ENCODE data around the gene ERBB3. TPM values are rescaled to one million over a fixed set of nuclear protein-coding genes. Genes with fewer than 3 reads are reported as not detected.

ERBB3 gene
- total RNA-seq, 1 experiment from 2014 or later = 56.5 TPM

- TF ChIP-seq, protein P1, sequence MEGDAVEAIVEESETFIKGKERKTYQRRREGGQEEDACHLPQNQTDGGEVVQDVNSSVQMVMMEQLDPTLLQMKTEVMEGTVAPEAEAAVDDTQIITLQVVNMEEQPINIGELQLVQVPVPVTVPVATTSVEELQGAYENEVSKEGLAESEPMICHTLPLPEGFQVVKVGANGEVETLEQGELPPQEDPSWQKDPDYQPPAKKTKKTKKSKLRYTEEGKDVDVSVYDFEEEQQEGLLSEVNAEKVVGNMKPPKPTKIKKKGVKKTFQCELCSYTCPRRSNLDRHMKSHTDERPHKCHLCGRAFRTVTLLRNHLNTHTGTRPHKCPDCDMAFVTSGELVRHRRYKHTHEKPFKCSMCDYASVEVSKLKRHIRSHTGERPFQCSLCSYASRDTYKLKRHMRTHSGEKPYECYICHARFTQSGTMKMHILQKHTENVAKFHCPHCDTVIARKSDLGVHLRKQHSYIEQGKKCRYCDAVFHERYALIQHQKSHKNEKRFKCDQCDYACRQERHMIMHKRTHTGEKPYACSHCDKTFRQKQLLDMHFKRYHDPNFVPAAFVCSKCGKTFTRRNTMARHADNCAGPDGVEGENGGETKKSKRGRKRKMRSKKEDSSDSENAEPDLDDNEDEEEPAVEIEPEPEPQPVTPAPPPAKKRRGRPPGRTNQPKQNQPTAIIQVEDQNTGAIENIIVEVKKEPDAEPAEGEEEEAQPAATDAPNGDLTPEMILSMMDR (conservative IDR thresholded peaks at IDR 0.05) = no peak
- no peak overlapping the region for H2AFZ ChIP-seq (ENCODE audit: low read length)
- no peak overlapping the region for H4K8ac ChIP-seq (replicated peaks; ENCODE audit: insufficient read length, low read depth, low read length)
- no peak overlapping the region for H3K27ac ChIP-seq (ENCODE audit: insufficient read length, low read depth, low read length)
- H2BK20ac ChIP-seq (ENCODE audit: low read depth, low read length, poor library complexity, severe bottlenecking) = no peak overlapping the region
- H3K4me1 ChIP-seq (ENCODE audit: insufficient read depth, low read length) = 0 out of 2 replicates have a peak, but pooled peaks cover 4% of the 10 kb centered on the region
- H3K79me1 ChIP-seq (ENCODE audit: insufficient read depth, low read depth, low read length, poor library complexity, severe bottlenecking) = no peaks in the 10 kb centered on the region
- no peak overlapping the region for H2BK5ac ChIP-seq (ENCODE audit: insufficient read length, low read length)
- H3K4ac ChIP-seq (ENCODE audit: low read depth, low read length) = no peak overlapping the region
- no peak overlapping the region for H3K4me2 ChIP-seq (ENCODE audit: insufficient read depth, insufficient read length, low read length)
- H4K5ac ChIP-seq (ENCODE audit: insufficient read length, low read depth, low read length) = no peak overlapping the region
- H3K23me2 ChIP-seq (ENCODE audit: insufficient read length, low read depth, low read length, poor library complexity, severe bottlenecking) = peaks cover 13% of the 10 kb centered on the region
- H3K56ac ChIP-seq (ENCODE audit: insufficient read length, low read depth, low read length) = no peak overlapping the region
- H3K27me3 Mint-ChIP-seq (ENCODE audit: low read depth) = no peaks in the 10 kb centered on the region
- no peaks in the 10 kb centered on the region for H3K9me3 Mint-ChIP-seq
- no peak overlapping the region for H3K23ac ChIP-seq (ENCODE audit: insufficient read length, low read depth, low read length)
- no peak overlapping the region for H3K18ac ChIP-seq (ENCODE audit: insufficient read length, low read depth, low read length)
- no peaks in the 10 kb centered on the region for H3K9me3 ChIP-seq (ENCODE audit: control insufficient read depth, low read depth, low read length)
- H3T11ph ChIP-seq (ENCODE audit: low read length) = no peak overlapping the region
- H4K20me1 ChIP-seq (ENCODE audit: control insufficient read depth, insufficient read depth, insufficient read length) = no peaks in the 10 kb centered on the region
- no peak overlapping the region for H2BK15ac ChIP-seq (ENCODE audit: low read depth, low read length)
- no peak overlapping the region for H4K91ac ChIP-seq (ENCODE audit: insufficient read length, low read depth, low read length)
- no peak overlapping the region; a peak in 1 of 5 replicates for H3K4me3 Mint-ChIP-seq
- H3K27me3 ChIP-seq (ENCODE audit: insufficient read depth, low read length) = no peaks in the 10 kb centered on the region; the same call in 1 of the 2 replicates
- H3K4me1 Mint-ChIP-seq = peaks cover 19 to 25% of the 10 kb centered on the region in 2 experiments
- no CpG with 5 or more reads among the region's 2 CpGs for WGBS (ENCODE audit: extremely low coverage, insufficient read length, low lambda C conversion rate)
- no peak overlapping the region; a peak in 1 of 7 replicates for H3K27ac Mint-ChIP-seq
- H3K36me3 Mint-ChIP-seq (ENCODE audit: insufficient read depth in 1 of 3, low read depth in 3 of 3) = peaks cover 20 to 36% (median 33%) of the 10 kb centered on the region in 3 experiments
- no peak overlapping the region for H2BK120ac ChIP-seq (ENCODE audit: low read depth, low read length, poor library complexity, severe bottlenecking)
- H3K79me2 ChIP-seq (ENCODE audit: insufficient read depth, low read length) = peaks cover 7% of the 10 kb centered on the region; the same call in 1 of the 2 replicates
- no peak overlapping the region for H3K9ac ChIP-seq (ENCODE audit: extremely low read depth, insufficient read length, low read length)
- H3K14ac ChIP-seq (ENCODE audit: insufficient read depth, low read length) = no peak overlapping the region
- no peak overlapping the region for H2AK5ac ChIP-seq (ENCODE audit: insufficient read length, low read length)
- DNase-seq = no peak
- H2BK12ac ChIP-seq (ENCODE audit: insufficient read length, low read depth, low read length) = no peak overlapping the region
Measured at GRCh38 chr12:56082382-56082781, 2.4 kb downstream of the ERBB3 start.
